Amygdala (tissue), 56 donors: ENCODE results near the gene MAP2K3.
"Not testable (repeated sequence)": the region's sequence is repeated elsewhere in the genome, so short reads cannot be mapped to it uniquely, and the experiment has no call there.

Experiments used
- DNase-seq, 56 donors: peaks; one replicate each; lab custom pipeline; 2025; lab: John Stamatoyannopoulos, UW

MAP2K3 gene

DNA sequence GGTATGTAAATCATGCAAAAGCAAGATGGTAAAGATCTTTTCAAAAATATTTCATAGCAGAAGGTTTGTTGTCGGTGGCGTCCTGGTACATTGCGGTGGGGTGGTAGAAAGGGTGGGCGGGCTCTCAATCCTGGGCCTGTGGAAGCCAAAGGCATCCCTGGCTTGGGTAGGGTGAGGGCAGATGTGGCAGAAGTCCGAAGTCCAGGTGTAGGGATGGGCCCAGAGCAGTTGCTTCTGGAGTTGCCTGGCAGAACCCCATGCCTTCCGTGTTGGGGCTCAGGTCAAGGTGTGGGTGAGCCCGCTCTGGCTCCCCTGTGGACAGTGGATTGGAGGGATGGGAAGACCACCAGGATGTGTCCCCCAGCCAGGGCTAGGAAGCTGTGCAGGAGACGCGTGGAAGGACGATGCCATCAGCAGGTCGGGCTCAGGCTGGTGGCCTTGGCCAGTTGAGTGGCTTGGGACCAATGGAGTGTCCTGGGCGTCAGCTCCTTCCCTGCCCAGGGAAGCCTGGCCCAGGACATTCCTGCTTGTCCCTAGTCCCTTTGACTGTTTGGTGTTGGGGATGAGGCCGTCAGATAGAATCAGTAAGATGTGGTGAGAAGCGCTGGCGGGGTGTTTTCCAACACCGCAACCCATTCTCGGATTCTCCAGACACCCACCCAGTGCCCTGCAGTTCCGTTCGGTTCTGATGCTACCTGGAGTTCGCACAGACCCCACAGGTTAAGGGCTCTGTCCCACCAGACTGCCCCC lies 21.1 kb downstream of the MAP2K3 start:
- not testable (repeated sequence) for DNase-seq

DNA sequence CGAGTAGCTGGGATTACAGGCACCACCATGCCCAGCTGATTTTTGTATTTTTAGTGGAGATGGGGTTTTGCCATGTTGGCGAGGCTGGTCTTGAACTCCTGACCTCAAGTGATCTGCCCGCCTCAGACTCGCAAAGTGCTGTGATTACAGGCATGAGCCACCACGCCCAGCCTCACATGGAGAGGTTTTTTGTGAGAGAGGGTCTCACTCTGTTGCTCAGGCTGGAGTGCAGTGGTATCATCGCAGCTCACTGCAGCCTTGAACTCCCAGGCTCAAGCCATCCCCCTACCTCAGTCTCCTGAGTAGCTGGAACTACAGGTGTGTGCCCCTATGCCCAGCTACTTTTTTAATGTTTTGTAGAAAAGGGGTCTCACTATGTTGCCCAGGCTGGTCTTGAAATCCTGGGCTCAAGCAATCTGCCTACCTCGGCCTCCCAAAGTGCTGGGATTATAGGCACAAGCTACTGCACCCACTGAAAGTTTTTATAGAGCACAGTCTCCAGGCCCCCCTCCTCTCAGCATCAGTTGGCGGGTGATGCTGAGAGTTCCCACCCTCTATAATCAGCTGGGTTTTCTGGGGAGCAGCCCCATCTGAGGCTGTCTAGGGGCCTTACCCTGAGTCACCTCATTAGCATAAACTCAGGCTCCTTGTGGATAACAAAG lies 22.2 kb downstream of the MAP2K3 start:
- not testable (repeated sequence) for DNase-seq

DNA sequence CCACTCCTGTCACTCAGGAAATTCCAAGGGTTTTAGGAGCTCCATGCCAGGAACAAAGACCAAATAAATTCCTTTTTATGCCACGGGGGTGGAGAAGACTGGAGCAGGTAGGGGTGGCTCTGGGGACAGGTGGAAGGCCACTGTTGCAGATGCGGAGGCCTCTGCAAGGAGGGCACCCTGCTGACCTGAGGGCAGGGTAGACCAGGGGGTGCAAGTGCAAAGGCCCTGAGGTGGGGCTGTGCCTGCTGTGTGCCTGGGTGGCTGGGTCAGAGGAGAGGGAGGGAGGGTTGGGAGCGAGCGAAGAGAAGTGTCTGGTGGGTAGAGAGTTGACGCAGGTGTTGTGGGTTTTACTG lies 22.7 kb downstream of the MAP2K3 start:
- DNase-seq, result not testable (repeated sequence)

DNA sequence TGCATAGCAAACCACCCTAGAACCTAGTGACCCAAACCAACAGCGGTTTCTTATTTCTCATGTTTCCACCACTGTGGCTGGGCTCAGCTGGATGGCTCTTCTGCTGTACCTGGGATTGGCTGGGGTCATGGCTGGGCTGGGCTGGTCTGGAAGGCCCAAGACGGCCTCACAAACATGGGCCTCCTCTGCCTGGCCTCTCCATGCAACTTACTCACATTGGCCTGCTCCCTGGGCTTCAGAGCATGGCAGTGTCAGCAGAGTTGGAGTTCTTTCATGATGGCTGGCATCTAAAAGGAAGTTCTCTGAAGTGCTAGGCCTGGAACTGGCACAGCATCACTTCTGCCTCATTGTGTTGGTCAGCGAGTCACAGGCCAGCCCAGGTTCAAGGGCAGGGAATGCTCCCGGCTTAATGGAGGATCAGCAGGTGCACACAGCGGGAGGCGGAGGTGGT lies 24.4 kb downstream of the MAP2K3 start:
- not testable (repeated sequence) for DNase-seq

DNA sequence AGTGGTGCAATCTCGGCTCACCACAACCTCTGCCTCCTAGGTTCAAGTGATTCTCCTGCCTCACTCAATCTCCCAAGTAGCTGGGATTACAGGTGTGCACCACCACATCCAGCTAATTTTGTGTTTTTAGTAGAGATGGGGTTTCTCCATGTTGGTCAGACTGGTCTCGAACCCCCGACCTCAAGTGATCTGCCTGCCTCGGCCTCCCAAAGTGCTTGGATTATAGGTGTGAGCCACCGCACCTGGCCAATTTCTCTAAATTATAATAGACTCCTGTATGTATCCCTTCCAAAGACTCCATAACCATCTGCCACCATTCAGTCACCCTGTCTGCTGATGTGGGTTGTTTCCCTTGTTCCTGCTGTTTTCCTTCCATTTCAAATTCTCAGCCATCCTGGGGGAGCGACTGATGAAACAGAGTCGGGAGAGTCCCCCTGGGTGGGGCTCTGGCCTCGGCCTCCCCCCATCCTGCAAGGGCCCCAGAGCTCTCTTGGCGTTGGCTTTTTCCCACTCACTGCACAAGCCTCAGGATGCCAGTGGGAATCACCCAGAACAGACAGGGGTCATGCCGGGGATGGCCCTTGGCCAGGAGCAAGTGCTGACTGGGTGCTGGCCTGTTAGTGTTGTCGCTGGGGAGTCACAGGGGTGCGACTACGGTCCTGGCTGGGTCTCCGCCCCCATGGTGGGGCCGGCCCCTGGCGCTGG lies 25.7 kb downstream of the MAP2K3 start:
- not testable (repeated sequence) for DNase-seq

DNA sequence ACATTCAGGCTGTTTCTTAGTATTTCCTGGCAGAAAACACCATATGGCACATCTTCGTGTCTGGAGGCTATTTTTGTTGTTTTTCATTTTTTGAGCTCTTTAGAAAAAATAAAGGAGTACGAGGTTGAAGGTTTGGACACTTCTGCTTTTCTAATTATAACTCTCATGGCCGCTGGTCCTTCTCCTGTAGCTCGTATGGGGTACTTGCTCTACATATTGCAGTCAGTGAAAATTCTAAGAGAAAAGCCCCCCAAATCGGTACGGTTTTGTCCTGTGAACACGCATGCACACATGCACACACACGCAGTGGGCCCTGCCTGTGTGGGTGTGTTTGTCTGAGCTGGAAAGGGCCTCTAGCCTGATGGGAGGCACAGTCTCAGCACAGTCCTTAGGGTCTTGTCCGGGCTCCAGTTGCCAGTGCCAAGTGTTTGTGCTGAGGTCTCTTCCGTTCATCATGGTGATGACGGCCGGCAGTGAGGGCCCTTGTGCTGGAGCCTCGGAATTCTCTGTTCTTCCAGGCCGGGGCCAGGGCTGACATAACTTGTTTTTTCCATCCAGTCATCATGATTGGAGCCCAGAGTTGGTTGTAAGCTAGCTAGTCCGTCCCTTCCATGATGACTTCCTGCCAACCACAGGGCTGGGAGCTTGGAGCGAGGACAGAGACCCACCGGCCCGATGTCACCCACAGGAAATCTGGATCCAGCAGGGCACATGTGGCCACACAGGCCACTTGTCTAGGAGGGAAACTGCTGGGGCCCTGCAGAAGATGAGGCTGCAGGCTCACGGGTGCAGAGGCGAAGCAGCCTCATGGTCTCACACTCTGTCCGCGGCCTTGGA lies 26.5 kb downstream of the MAP2K3 start:
- not testable (repeated sequence) for DNase-seq

DNA sequence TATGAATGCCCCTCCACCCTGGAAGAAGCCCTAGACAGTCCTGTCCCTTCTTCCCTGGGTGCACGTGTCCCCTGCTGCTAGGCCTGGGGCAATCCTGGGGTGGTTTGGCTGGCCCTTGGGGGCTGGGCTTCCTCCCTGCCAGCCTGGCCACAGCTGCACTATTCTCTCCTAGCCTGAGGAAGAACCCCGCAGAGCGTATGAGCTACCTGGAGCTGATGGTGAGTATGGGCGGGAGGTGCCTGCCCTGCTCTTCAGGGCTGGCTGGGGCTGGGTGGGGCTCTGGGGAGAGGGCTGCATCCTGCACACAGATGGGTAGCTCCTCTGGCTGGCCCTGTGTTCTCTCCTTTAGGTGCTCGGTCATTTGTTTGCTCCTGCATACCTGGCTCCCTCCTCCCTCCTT lies 28.8 kb downstream of the MAP2K3 start:
- no peak for DNase-seq

DNA sequence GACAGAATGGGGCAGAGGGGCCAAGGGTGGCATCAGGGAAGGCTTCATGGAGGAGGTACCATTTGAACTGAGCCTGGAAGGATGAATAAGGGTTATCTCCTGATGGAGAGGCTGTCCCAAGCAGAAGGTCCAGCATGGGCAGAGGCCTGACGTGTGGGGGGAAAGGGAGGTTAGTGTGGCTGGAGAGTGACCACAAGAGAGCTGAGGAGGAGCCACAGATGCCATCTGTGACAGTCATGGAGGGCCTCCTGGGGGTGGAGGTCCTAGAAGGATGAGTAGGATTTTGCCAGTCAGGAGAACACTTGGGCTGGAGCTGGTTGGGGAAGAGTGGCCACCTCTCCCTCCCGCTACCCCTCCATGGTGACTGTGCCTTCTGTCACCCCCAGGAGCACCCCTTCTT lies 29.2 kb downstream of the MAP2K3 start:
- DNase-seq, result not testable (repeated sequence)

DNA sequence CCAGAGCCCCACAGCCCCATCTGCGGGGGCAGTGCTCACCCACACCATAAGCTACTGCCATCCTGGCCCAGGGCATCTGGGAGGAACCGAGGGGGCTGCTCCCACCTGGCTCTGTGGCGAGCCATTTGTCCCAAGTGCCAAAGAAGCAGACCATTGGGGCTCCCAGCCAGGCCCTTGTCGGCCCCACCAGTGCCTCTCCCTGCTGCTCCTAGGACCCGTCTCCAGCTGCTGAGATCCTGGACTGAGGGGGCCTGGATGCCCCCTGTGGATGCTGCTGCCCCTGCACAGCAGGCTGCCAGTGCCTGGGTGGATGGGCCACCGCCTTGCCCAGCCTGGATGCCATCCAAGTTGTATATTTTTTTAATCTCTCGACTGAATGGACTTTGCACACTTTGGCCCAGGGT lies 29.8 kb downstream of the MAP2K3 start:
- not testable (repeated sequence) for DNase-seq

DNA sequence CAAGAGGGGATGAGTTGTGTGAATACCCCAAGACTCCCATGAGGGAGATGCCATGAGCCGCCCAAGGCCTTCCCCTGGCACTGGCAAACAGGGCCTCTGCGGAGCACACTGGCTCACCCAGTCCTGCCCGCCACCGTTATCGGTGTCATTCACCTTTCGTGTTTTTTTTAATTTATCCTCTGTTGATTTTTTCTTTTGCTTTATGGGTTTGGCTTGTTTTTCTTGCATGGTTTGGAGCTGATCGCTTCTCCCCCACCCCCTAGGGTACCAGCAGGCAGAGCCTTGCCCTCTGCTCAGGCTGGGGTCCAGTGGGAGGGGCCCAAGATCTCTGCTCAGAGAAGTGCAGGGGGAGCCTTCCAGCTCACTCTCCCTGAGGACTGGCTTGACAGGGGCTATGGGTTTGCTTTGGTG lies 30.2 kb downstream of the MAP2K3 start:
- DNase-seq, result not testable (repeated sequence)

DNA sequence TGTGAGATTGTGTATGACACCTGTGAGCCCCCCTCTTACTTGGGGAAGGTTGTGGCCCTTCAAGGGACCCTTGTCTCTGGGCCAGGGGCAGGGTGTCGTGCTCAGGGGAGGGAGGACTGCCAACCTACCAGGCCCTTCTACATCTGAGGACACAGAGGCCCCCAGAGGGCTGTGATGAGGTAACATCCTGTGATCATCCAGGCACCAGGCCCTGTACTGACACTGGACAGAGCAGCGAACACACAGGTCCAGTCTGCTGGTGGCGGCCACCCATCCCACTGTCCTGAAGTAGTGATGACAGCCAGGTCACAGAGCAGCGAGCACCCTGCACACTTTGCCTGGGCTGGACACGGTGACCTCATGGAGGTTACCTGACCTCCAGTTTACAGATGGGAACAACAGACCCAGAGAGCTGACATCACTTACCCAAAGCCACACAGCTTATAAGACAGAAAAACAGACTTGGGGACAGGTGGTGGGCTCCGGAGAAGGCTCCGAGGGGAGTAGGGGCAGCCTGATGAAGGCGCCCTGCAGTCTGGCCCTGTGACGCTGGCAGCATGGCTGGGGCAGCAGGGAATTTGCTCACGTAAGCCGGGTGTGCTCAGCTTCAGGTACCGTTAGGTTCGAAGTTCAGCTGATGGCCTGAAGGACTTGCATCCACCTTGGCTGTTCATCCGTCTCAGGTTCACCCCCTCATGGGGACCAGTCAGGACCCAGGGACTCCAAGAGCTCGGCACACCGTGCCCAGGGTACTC lies 30.9 kb downstream of the MAP2K3 start:
- not testable (repeated sequence) for DNase-seq

DNA sequence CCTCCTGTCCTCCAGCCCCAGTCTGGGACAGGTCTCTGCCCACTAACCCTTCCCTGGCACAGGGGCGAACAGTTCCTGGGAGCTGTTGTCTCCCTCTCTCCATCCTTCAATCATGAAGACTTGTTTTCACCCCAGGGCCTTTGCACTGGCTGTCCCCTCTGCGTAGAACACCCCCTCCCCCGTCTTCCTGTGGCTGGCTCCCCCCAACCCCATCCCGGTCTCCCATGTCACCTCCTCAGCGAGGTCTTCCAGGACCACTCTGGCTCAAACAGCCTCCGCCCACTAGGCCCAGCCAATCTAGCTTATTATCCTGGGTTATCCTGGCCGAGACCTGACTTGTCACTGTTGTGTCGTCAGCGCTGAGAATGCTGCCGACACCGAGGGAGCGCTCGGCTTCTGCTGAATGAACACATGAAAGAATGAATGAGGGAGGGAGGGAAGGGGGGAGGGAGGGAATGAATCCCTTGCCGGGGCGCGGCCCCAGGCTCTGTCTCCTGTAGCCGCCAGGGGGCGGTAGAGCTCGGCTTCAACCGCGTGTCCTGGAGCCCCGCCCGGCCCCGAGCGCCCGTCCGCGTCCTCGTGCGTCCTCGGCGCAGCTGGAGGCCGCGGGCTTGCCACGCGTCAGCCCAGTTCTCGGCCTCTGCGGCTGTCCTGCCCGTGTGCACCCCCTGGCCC lies 31.8 kb downstream of the MAP2K3 start:
- DNase-seq, result not testable (repeated sequence)

DNA sequence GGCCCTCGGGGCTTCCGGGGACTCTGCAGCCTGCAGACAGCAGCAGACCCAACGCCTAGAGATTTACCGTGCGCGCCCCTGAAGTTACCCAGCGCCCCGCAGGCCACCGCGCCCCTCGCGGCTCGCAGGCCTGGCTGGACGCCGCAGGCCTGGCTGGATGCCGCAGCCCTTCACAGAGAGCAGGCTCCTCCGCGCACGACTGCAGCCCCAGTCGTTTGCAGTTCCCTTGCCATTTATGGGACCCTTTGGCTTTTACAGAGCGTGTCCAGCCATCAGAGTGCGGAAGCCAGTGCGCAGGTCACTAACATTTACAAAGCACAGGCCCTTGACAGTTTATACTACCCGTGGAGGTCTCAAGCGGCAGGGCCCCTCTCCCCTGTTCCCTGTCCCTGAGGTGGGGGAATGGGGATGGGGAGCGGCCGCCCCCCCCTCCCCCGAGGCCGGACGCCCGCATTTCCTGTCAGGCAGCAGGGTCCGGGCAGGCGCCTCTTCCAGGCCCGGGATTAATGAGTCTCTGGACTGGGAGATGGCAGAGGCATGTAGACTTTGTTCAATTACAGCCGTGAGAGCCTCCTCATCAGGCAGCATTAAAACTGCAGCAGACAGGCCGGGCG lies 32.5 kb downstream of the MAP2K3 start:
- DNase-seq, result not testable (repeated sequence)

DNA sequence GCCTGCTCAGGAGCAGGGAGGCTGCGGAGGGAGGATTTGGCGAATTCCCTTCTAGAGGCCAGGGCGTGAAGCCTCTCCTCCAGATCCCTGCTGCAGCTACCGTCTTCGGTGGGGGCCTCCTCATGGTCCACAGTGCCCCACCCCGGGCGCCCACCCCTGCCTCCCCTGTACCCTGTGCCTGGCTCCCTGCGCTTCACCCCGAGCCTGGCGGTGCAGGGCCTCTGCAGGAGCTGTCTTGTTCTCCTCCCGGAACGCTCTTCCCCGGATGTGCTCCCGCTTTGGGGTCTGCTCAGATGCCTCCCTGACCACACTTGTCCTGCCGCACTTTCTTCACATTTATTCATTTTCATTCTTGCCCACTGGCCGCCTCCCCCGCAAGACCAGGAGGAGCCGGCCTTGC lies 33.3 kb downstream of the MAP2K3 start:
- DNase-seq, result not testable (repeated sequence)

DNA sequence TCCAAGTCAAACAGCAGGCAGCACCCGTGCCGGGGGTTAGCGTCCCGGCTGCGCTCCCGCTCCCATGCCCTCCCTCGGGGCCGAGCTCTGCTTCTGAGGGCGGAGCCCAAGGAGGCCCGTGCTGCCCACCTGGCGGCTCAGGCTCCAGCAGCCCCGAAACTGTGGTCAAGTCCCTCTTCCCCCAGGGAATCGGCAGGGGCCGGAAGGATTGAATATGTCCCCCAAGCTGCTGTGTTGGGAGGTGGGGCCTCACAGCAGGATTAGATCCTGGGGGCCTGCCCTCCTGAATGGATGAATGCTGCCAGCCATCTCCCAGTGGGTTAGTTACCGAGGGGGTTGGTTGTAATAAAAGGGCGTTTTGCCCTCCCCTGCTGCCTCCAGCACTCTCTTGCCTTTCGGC lies 33.9 kb downstream of the MAP2K3 start:
- no peak for DNase-seq

DNA sequence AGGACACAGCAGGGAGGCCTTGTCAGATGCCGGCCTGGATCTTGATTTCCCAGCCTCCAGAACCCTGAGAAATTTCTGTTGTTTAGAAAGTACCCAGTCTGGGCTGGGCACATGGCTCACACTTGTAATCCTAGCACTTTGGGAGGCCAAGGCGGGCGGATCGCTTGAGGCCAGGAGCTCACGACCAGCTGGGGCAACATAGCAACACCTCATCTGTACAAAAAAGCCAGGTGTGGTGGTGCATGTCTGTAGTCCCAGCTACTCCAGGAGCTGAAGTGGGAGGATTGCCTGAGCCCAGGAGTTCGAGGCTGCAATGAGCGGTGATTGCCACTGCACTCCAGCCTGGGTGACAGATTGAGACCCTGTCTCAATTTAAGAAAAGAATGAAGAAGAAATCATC lies 34.3 kb downstream of the MAP2K3 start:
- not testable (repeated sequence) for DNase-seq

DNA sequence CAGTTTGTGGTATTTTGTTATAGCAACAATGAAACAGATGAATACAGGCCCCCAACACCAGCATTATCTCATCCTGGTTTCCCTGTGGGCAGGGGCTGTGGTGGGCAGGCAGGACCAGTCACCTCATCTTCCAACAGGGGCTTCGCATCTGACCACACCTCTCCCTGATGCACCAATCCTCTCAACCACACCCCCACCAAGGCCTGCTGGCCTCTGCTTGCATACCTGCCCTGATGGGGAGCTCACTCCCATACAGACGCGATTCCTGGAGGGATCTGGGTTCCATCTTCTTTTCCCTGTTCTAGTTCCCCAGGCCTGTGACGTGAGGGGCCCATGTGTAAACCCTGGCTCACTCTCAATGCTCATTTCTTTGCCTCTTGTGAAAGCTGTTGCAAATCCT lies 34.7 kb downstream of the MAP2K3 start:
- not testable (repeated sequence) for DNase-seq

DNA sequence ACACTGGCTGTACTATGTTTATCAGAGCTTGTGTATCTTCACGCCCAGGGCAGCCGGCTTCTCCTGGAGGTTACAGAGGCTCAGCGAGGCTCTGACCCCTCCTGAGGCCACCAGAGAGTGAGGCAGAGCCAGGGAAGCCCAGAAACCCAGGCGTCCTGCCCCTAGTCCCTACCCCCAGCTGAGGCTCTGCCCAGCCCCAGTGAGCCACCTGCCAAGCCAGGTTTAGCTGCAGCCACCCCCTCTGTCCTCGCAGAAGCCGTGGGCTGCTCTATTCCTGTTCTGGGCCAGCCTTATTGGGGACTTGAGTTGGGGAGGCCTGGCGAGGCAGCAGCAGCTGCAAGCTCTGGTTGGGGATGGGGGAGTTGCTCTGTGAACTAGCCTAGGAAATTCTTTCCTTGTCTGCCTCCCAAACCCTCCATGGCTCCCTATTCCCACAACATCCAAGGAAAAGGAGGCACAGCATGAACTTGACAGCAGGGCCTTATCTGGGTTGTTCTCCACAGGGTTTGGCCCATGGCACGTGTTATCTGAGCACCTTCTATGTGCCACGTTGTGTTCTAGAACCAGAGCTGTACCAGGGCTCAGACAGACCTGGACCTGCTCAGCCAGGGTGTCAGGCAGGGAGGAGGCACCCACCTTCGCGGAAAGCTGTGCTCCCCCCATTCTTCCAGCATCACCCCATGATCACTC lies 35.3 kb downstream of the MAP2K3 start:
- DNase-seq, result not testable (repeated sequence)
